ENCODE results near the gene THEMIS. TPM values are rescaled to one million over a fixed set of nuclear protein-coding genes. Genes with fewer than 3 reads are reported as not detected.
"Not testable (repeated sequence)": the region's sequence is repeated elsewhere in the genome, so short reads cannot be mapped to it uniquely, and the experiment has no call there.

The THEMIS gene
- total and polyA plus RNA-seq, 10 donors: 0.80 to 17.8 (median 12.7) TPM

DNA sequence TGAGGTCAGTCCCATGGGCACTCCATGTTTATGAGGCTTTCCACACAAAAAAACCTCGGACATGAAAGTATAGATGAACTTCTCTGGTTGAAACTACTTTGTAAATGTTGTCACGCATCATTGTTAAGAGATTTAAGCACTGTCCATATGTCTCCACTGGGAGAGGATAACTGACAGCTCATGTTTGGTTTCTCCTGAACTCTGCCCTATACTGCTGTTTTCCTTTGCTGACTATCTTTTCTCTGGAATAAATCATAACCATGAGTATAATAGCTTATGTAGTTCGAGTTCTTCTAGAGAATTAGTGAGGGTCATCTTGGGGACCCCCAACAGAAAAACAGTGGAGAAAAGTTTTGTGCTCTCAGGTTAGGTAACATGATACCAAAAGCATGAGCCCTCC, 14.3 kb downstream of the THEMIS start:
- TF ChIP-seq, protein P1, sequence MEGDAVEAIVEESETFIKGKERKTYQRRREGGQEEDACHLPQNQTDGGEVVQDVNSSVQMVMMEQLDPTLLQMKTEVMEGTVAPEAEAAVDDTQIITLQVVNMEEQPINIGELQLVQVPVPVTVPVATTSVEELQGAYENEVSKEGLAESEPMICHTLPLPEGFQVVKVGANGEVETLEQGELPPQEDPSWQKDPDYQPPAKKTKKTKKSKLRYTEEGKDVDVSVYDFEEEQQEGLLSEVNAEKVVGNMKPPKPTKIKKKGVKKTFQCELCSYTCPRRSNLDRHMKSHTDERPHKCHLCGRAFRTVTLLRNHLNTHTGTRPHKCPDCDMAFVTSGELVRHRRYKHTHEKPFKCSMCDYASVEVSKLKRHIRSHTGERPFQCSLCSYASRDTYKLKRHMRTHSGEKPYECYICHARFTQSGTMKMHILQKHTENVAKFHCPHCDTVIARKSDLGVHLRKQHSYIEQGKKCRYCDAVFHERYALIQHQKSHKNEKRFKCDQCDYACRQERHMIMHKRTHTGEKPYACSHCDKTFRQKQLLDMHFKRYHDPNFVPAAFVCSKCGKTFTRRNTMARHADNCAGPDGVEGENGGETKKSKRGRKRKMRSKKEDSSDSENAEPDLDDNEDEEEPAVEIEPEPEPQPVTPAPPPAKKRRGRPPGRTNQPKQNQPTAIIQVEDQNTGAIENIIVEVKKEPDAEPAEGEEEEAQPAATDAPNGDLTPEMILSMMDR (IDR thresholded peaks at IDR 0.05 in 8 of 11, conservative IDR thresholded peaks at IDR 0.05 in 3 of 11): no peak
- TF ChIP-seq POLR2AphosphoS5 (IDR thresholded peaks at IDR 0.05) (no peak), POLR2A (IDR thresholded peaks at IDR 0.05) (no peak)
- intact Hi-C loops (cut with DNase I; ENCODE audit: low total_unique reads): no loop called here
- Histone ChIP-seq H3K9me3 (no peaks in the 10 kb centered on the region), H3K27ac (no peak overlapping the region), H3K4me1 (no peaks in the 10 kb centered on the region), H3K36me3 (no peaks in the 10 kb centered on the region), H3K4me3 (no peak overlapping the region), H3K27me3 (replicated peaks in 1 of 7) (no peaks in the 10 kb centered on the region)
- DNase-seq: no peak
- WGBS, 5 donors: 71 to 77% (median 74%) methylated on average over 3 of the region's 3 CpGs

- no peak for DNase-seq
- H3K27ac ChIP-seq: no peak overlapping the region
These were observed 16.7 kb downstream of the THEMIS start for GRCh38 chr6:127884134-127884533.

GRCh38 chr6:127881949-127882348, 18.9 kb downstream of the THEMIS start:
- peaks cover 0 to 10% (median 1%) of the 10 kb centered on the region in 6 donors for H3K4me1 ChIP-seq
- H3K9me3 ChIP-seq; H3K27ac ChIP-seq; intact Hi-C loops (cut with DNase I; ENCODE audit: low total_unique reads); H3K4me3 ChIP-seq; DNase-seq; H3K36me3 ChIP-seq; H3K27me3 ChIP-seq (replicated peaks in 1 of 7): not testable (repeated sequence)

More at GRCh38 chr6:127884134-127884533, 16.7 kb downstream of the THEMIS start:
- no peaks in the 10 kb centered on the region for H3K9me3 ChIP-seq
- no peak overlapping the region for H3K4me3 ChIP-seq
- no peaks in the 10 kb centered on the region for H3K36me3 ChIP-seq
- no peak for TF ChIP-seq POLR2A (IDR thresholded peaks at IDR 0.05)
- TF ChIP-seq POLR2AphosphoS5 (IDR thresholded peaks at IDR 0.05): no peak
- TF ChIP-seq, protein P1 (IDR thresholded peaks at IDR 0.05 in 8 of 11, conservative IDR thresholded peaks at IDR 0.05 in 3 of 11): no peak
- H3K27me3 ChIP-seq (replicated peaks in 1 of 7): no peaks in the 10 kb centered on the region
- H3K4me1 ChIP-seq: peaks cover 0 to 7% (median 1%) of the 10 kb centered on the region in 6 donors
- intact Hi-C loops (cut with DNase I; ENCODE audit: low total_unique reads): no loop called here

GRCh38 chr6:127880429-127880828, 20.4 kb downstream of the THEMIS start:
- intact Hi-C loops (cut with DNase I; ENCODE audit: low total_unique reads): no loop called here

More at GRCh38 chr6:127880429-127880828, 20.4 kb downstream of the THEMIS start:
- DNase-seq: no peak
- Histone ChIP-seq H3K4me1 (peaks cover 0 to 10% (median 1%) of the 10 kb centered on the region in 6 donors), H3K27ac (no peak overlapping the region), H3K27me3 (replicated peaks in 1 of 7) (no peaks in the 10 kb centered on the region), H3K4me3 (no peak overlapping the region), H3K9me3 (no peaks in the 10 kb centered on the region), H3K36me3 (no peaks in the 10 kb centered on the region)
- TF ChIP-seq, protein P1 (IDR thresholded peaks at IDR 0.05 in 8 of 11, conservative IDR thresholded peaks at IDR 0.05 in 3 of 11): no peak
- TF ChIP-seq POLR2AphosphoS5 (IDR thresholded peaks at IDR 0.05) (no peak), POLR2A (IDR thresholded peaks at IDR 0.05) (no peak)

Measured in spleen (tissue), 11 donors.